OCI-LY1 (cell line): ENCODE results near the gene PSMG1.
"Not testable (repeated sequence)": the region's sequence is repeated elsewhere in the genome, so short reads cannot be mapped to it uniquely, and the experiment has no call there.

ENCODE experiments used
- H2AFZ ChIP-seq: fragments of 200-600 bp; sonication (generic), shearing (Covaris generic); 2 replicates; pipeline ENCODE4 v1.6.0; 2014; ENCODE audit warnings: antibody characterized with exemption, mild to moderate bottlenecking, low read length
- H3F3A ChIP-seq: fragments of 200-600 bp; sonication (generic), shearing (Covaris generic); 2 replicates; pipeline ENCODE4 v1.6.0; 2014; ENCODE audit warnings: mild to moderate bottlenecking, antibody characterized with exemption, low read length, moderate library complexity; ENCODE audit not compliant: insufficient read depth
- H3K27ac ChIP-seq: fragments of 200-600 bp; sonication (generic); 2 replicates; pipeline ENCODE4 v1.5.1; 2014; ENCODE audit warnings: low read length, mixed run types, mild to moderate bottlenecking, low read depth; ENCODE audit not compliant: poor library complexity, severe bottlenecking
- H3K27me3 ChIP-seq: fragments of 200-600 bp; sonication (generic); 2 replicates; pipeline ENCODE4 v1.6.0; 2014; ENCODE audit warnings: antibody characterized with exemption, mild to moderate bottlenecking, low read length, moderate library complexity; ENCODE audit not compliant: insufficient read depth
- H3K36me3 ChIP-seq: fragments of 200-600 bp; sonication (generic); 2 replicates; pipeline ENCODE4 v1.6.1; 2014; ENCODE audit warnings: mild to moderate bottlenecking, antibody characterized with exemption, low read length, moderate library complexity, mixed read lengths; ENCODE audit not compliant: insufficient read depth
- H3K4me1 ChIP-seq: fragments of 200-600 bp; sonication (generic); 2 replicates; pipeline ENCODE4 v1.5.1; 2014; ENCODE audit warnings: mild to moderate bottlenecking, low read length, moderate library complexity; ENCODE audit not compliant: insufficient read depth, severe bottlenecking
- H3K4me2 ChIP-seq: fragments of 200-600 bp; sonication (generic), shearing (Covaris generic); 2 replicates; pipeline ENCODE4 v1.6.1; 2014; ENCODE audit warnings: low read length
- H3K4me3 ChIP-seq: fragments of 200-600 bp; sonication (generic); 2 replicates; pipeline ENCODE4 v1.5.1; 2014; ENCODE audit warnings: low read length, low read depth, mild to moderate bottlenecking, mixed read lengths; ENCODE audit not compliant: poor library complexity, severe bottlenecking
- H3K79me2 ChIP-seq: fragments of 200-600 bp; shearing (Covaris generic); 2 replicates; pipeline ENCODE4 v1.6.1; 2016; ENCODE audit warnings: mixed run types, low read length, mixed read lengths; ENCODE audit not compliant: insufficient read depth
- H3K9ac ChIP-seq: fragments of 200-600 bp; sonication (generic), shearing (Covaris generic); 2 replicates; pipeline ENCODE4 v1.6.1; 2014; ENCODE audit warnings: mild to moderate bottlenecking, low read length, mixed read lengths
- H3K9me2 ChIP-seq: fragments of 200-600 bp; sonication (generic), shearing (Covaris generic); 2 replicates; pipeline ENCODE4 v1.6.1; 2014; ENCODE audit warnings: low read depth, mild to moderate bottlenecking, low read length, mixed read lengths
- H3K9me3 ChIP-seq: fragments of 200-600 bp; shearing (Covaris generic); 2 replicates; pipeline ENCODE4 v1.6.1; 2014; ENCODE audit warnings: low read length, mixed read lengths
- H4K20me1 ChIP-seq: fragments of 200-600 bp; sonication (generic), shearing (Covaris generic); 2 replicates; pipeline ENCODE4 v1.6.0; 2016; ENCODE audit warnings: mild to moderate bottlenecking, low read length; ENCODE audit not compliant: insufficient read depth
- CTCF ChIP-seq: fragments of 200-600 bp; sonication (generic), shearing (Covaris generic); IDR thresholded peaks from 2 replicates; pipeline ENCODE4 v1.5.1; 2017; ENCODE audit warnings: mild to moderate bottlenecking, antibody characterized with exemption, low read length, moderate library complexity, mixed read lengths
- EZH2 ChIP-seq: fragments of 200-600 bp; sonication (generic), shearing (Covaris generic); IDR thresholded peaks from 2 replicates; pipeline ENCODE4 v1.8.0; 2017; ENCODE audit warnings: borderline replicate concordance, mixed run types, mild to moderate bottlenecking, antibody characterized with exemption, low read length, moderate library complexity, mixed read lengths

Gene PSMG1

GRCh38 chr21:39221997-39222486 is 38.8 kb upstream of the PSMG1 start:
- H3F3A ChIP-seq, result no peaks in the 10 kb centered on the region
- no peaks in the 10 kb centered on the region for H3K9me2 ChIP-seq
- no peaks in the 10 kb centered on the region for H3K9me3 ChIP-seq
- TF ChIP-seq CTCF, result no peak
- TF ChIP-seq EZH2, result no peak
- H3K9ac ChIP-seq, result no peak overlapping the region
- H3K36me3 ChIP-seq, result peaks cover 89% of the 10 kb centered on the region
- H4K20me1 ChIP-seq, result no peaks in the 10 kb centered on the region
- no peak overlapping the region for H3K4me3 ChIP-seq
- no peaks in the 10 kb centered on the region for H3K4me1 ChIP-seq
- H3K27me3 ChIP-seq, result no peaks in the 10 kb centered on the region
- no peak overlapping the region for H3K4me2 ChIP-seq
- H3K79me2 ChIP-seq, result no peaks in the 10 kb centered on the region
- H2AFZ ChIP-seq, result no peak overlapping the region
- no peak overlapping the region for H3K27ac ChIP-seq

GRCh38 chr21:39221282-39221996 is 38.2 kb upstream of the PSMG1 start:
- Histone ChIP-seq H3K4me3 (no peak overlapping the region), H2AFZ (no peak overlapping the region), H3K4me1 (no peaks in the 10 kb centered on the region), H3K79me2 (no peaks in the 10 kb centered on the region), H3K9ac (no peak overlapping the region), H3K27me3 (no peaks in the 10 kb centered on the region), H3F3A (no peaks in the 10 kb centered on the region), H3K9me3 (no peaks in the 10 kb centered on the region), H3K27ac (no peak overlapping the region), H3K9me2 (no peaks in the 10 kb centered on the region), H3K36me3 (peaks cover 86% of the 10 kb centered on the region), H3K4me2 (no peak overlapping the region), H4K20me1 (no peaks in the 10 kb centered on the region)
- TF ChIP-seq EZH2 (no peak), CTCF (no peak)

- not testable (repeated sequence) for H4K20me1 ChIP-seq, H3K79me2 ChIP-seq, H3K4me2 ChIP-seq, H3K4me3 ChIP-seq, H3K9me3 ChIP-seq, H3K9me2 ChIP-seq, H3K27ac ChIP-seq, H3K27me3 ChIP-seq, H3K4me1 ChIP-seq, H3K9ac ChIP-seq, H3F3A ChIP-seq, H2AFZ ChIP-seq
- H3K36me3 ChIP-seq, result peaks cover 84% of the 10 kb centered on the region
Measured at GRCh38 chr21:39220875-39221274, 37.6 kb upstream of the PSMG1 start.

DNA sequence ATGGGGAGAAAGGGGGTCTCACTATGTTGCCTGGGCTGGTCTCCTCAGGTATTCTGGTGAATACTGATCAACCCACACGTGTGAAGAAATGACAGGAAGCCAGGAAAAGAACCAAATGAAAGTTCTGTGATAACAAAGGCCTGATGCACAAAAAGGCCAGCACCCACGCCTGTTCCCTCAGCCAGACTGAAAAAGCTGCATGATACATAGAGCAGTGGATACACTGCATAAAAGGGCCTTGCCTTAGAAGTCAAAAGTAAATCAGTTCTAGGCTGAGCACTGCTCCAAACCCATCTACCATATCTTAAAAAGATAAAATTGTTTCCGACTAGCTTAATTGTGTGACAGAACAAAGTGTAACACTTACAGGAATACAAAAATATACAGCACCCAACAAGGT is 36.9 kb upstream of the PSMG1 start:
- Histone ChIP-seq H3K9me2 (no peaks in the 10 kb centered on the region), H3K4me1 (no peaks in the 10 kb centered on the region), H3K9ac (no peak overlapping the region), H3F3A (no peaks in the 10 kb centered on the region), H3K79me2 (no peaks in the 10 kb centered on the region), H3K4me2 (no peak overlapping the region), H3K4me3 (no peak overlapping the region), H3K27ac (no peak overlapping the region), H2AFZ (no peak overlapping the region), H3K36me3 (peaks cover 84% of the 10 kb centered on the region), H4K20me1 (no peaks in the 10 kb centered on the region), H3K9me3 (no peaks in the 10 kb centered on the region), H3K27me3 (no peaks in the 10 kb centered on the region)
- TF ChIP-seq EZH2 (no peak), CTCF (no peak)
